ENCODE data around the gene ZNF808.
"Not testable (repeated sequence)": the region's sequence is repeated elsewhere in the genome, so short reads cannot be mapped to it uniquely, and the experiment has no call there.

The ZNF808 gene

GRCh38 chr19:52601025-52601973 lies 73.8 kb downstream of the ZNF808 start:
- peak; percentile 73 for DNase-seq

- not testable (repeated sequence) for DNase-seq
Observed at GRCh38 chr19:52601974-52602366, 74.5 kb downstream of the ZNF808 start.

GRCh38 chr19:52602941-52603340 lies 75.5 kb downstream of the ZNF808 start:
- no peak for DNase-seq

- DNase-seq = no peak
Observed at GRCh38 chr19:52603558-52604207, 76.2 kb downstream of the ZNF808 start.
